Anterior cingulate cortex (tissue), 58 donors: ENCODE measurements around the gene BROX.
"Not testable (repeated sequence)": the region's sequence is repeated elsewhere in the genome, so short reads cannot be mapped to it uniquely, and the experiment has no call there.

Experiments
- DNase-seq, 58 donors: peaks; one replicate each; lab custom pipeline; 2025; lab: John Stamatoyannopoulos, UW

BROX gene, protein sequence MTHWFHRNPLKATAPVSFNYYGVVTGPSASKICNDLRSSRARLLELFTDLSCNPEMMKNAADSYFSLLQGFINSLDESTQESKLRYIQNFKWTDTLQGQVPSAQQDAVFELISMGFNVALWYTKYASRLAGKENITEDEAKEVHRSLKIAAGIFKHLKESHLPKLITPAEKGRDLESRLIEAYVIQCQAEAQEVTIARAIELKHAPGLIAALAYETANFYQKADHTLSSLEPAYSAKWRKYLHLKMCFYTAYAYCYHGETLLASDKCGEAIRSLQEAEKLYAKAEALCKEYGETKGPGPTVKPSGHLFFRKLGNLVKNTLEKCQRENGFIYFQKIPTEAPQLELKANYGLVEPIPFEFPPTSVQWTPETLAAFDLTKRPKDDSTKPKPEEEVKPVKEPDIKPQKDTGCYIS

DNA sequence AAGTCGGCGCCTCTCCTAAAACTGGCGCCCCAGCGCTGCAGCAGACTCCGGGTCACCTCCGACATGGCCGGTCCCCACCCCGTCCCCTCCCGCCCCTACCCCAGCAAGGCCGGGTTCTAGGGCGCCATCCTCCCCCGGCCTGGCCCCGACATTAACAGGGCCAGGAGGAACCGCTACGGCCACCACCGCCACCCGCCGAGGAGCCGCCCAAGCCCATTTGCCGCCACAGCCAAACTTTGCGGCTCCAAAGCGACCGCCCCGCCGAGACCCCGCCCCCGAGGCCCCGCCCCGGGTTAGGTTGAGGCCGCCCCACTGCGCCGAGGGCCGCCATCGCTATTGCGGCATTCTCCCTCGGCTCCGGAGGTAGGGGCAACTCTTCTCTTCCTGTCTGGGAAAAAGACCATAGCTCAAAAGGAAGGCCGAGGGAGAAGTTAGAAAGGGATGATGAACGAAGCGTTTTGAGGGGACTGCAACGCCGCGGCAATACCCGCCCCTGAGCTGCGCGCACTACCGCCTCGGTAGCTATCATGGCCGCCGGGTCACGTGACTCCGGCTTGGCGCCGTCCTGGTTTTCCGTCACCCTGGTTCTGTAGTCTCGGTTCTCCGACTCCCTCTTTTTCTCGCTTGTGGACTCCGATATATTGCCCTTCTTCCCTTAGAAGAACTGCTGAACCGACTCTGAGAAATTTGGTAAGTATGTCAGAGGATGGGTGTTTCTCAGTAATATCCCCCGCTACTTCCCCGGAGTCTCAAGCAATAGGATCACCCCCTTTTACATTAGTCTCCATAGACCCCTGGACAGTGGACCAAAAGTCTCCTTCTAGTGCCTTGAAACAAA is at the start of gene BROX, which contains the start of gene AIDA:
Gene BROX (plus strand): TSS at position 312 of the 838 bp plus-strand sequence. CDS start 3,136 bp downstream, outside the sequence.
Gene AIDA (minus strand): TSS at position 239 of the 838 bp plus-strand sequence. CDS start 174 bp downstream, at position 65.
- peak; percentile 38 to 98 (median 92) for DNase-seq

DNA sequence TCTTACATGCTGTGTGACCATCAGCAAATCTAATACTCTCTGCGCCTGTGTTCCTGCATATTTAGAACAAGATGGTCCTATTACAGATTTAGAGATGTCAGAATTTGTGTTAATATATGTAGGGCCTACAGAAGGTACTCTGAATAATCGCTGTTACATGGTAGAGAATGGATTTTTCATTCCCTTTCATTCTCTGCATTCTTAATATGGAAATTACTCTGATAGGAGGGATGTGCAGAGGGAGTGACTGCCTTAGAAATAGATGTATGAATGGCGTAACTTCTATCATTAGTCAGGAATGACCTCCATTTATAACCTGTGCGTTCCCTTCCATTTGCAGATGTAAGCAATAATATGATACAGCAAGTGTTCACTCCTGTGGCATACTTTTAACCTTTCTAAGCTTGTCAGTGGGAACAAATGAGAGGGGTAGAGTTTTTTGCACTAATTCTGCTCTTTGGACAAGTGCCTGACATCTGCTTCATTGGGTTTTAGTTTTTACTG is 48.9 kb upstream of the BROX start:
- DNase-seq, result no peak

DNA sequence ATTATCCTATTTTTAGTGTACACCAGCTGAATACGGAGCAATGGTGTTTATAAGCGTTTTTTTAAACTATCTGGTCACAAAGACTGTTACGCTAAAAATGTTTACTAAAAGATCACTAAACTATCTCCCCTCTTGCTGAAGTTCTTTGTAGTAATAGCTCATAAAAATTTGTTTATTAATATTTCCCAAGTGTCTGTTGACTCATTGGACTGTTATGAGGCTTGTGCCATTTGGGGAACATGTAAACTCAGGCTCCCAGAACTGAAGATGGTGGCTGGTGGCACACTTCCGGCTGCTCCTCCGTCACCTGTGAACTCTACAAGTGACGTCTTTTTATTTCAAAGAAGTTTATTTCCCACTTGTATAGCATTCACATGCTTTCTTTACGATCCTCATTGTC is 46.4 kb upstream of the BROX start:
- DNase-seq, result no peak

DNA sequence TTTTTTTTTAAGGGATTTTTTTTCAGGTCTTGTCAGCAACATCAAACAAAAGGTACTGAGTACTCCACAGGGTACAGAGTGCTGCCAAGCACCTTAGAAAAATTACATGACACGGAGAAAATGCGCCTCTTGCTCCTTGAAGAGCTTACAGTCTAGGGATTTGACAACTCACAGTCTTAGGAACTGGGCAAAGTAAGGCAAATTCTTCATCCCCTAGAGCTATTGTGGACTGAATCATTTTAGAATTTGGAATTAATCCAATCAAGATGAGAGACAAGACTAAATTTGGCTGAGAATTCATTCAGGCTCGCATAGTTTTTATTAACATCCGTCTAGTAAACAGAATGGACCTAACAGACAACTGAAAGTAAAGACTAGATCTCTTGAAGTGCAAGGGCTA is 44.2 kb upstream of the BROX start:
- DNase-seq, result not testable (repeated sequence)

DNA sequence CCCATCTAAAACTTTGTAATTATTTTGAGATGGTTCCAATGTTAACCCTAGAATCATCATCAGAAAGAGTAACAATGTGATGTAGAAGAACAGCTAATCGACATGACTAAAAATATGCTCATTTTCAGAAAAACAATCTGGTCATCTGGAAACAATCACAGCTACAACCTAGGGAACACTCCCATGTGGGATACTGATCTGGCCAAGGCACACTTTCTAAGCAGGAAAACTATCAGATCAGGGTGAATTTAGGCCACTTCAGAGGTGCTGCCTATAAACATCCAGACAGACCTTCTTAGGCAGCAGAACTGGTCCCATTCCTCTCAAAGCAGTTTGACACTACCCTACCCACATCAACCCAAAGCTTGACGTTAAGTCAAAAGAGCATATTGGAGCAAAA is 43.3 kb upstream of the BROX start:
- not testable (repeated sequence) for DNase-seq

DNA sequence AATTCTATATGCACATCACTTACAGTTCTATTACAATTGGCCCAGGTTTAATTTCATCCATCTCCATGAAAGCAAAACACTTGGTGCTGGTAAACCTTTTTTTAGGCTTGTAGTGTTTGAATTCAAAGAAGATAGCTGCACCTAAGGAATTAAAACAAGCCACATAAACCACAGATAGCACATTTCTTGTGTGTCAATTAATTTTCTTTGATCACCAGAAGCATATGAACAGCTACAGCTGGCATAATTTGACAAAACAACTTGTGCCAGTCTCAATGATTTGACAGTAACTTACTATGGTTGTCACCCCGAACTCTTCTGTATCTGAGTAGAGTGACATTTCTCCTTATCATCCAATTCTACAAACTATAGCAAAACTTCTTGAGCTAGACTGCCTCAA is 42.3 kb upstream of the BROX start:
- no peak for DNase-seq

DNA sequence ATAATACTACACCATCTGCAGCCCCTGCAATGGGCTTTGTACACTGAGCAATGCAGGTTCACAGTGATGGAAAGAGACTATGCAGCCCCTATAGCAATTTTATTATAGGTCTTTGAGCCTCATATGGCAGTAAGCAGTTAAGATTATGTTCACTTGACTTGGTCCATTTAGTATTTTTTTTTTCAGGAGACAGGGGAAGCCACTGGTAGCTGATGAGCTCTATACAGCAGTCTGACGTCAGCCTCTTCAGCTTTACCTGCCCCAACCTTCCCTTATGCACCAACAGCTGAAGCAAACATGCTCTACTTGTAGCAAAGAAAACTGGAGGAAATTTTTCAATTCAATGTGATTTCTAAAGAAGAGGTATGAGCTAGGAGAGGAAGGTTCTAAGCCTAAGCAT is 32.3 kb upstream of the BROX start:
- DNase-seq, result no peak

DNA sequence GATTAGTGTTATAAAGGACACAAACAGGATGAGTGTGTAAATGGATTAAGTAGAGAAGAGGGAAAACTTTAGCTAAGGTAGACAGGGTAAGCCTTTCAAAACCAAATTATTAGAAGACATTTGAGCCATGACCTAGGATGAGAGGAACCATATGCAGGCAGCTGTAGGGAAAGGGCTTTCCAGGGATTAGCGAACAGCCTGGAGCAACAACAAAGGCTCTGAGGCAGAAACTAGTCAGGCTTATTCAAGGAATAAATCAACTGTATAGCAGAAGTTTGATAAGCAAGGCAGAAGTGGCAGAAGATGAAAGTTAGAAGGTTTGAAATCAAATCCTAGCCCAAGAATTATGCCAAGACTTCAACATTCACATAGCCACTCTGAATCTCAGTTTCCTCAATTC is 21.3 kb upstream of the BROX start:
- DNase-seq, result no peak

DNA sequence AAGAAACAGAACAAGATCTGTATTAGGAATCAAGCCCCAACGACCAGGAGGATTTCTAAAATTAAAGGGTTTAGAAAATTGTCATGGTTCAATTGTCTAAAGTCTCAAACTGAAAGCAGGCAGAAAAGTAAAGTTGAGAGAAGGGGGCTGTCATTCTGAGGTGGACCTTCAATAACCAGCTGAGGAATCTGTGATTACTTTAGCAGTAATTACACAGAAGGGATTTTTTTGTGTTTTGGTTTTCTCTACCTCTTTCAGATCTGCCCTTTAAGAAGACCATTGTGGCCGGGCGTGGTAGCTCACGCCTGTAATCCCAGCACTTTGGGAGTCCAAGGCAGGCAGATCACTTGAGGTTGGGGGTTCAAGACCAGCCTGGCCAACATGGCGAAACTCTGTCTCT is 17.4 kb upstream of the BROX start:
- no peak for DNase-seq

DNA sequence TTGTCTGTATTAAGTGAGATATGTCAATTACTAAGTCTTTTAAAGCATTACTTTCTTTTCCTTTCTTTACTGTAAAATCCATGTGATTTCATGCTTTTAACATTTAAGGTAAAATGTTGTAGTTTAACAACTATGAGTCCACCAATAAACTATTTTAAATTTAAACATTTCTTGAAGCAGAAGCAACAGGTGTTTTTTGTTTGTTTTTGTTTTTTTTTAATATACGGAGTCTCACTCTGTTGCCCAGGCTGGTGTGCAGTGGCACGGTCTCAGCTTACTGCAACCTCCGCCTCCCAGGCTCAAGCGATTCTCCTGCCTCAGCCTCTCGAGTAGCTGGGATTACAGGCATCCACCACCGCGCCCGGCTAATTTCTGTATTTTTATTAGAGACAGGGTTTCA is 15.6 kb upstream of the BROX start:
- DNase-seq, result no peak

DNA sequence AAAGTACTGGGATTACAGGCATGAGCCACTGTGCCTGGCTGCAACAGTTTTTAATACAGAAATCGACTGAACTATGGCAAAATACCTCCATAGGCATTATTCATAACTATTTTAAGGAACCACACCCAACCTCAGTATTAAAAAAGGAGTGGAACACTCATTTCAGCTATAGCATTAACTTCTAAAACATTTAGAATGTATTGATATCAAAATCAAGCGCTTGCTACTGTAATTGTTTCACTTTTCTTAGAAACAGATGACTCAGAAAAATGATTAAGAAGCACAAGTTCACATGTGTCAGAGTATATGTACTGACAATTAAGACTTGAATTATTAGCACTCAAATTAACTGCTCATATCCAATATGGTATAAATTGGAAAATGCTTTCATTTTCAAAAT is 15.2 kb upstream of the BROX start:
- DNase-seq, result no peak

DNA sequence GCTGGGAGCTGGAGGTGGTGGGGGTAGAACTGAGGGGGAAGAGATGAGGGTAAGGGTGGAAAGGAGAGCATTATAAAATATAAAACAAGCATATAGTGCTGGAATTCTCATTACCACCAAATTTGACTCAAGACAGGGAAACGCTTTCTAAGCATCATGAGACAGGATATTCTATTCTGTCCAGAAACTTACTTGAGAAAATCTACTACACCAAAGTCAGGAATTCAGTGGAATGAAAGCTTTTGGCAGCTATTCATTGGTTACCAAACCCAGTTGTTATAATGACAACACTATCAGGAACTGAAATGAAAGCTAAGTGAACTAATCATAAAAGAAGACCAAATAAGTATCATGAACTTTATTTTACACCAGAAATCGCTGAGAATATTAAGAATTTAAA is 14.5 kb upstream of the BROX start:
- no peak for DNase-seq

DNA sequence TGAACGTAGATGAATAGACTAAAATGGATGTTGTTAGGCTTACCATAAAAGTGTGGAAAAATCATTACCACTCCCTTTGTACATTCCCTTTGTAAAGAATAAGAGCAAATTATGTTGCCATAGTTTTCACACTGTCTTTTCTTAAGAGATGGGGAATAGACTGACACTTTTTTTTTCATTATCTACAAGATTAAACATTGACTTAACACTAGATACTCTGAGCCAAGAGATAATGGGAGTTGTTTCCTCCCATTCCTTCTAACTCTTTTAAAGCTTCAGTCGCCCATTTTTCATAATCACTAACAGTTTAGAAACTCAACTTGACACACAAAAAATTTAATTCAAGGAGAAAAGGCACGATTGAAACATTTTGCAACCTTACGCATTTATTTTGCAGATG is 10.2 kb upstream of the BROX start:
- DNase-seq, result no peak

DNA sequence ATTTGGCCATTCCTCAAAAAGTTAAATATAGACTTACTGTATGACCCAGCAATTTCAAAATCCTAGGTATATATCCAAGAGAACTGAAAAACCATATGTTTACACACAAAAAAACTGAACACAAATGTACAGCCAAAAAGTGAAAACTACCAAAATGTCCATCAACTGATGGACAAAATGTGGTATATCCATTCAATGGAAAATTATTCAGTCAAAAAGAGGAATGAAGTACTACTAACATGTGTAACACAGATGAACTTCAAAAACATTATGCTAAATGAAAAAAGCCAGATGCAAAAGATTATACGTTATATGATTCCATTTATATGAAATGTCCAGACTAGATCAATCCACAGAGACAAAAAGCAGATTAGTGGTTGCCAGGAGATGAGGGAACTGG is 8.1 kb upstream of the BROX start:
- DNase-seq, result no peak

DNA sequence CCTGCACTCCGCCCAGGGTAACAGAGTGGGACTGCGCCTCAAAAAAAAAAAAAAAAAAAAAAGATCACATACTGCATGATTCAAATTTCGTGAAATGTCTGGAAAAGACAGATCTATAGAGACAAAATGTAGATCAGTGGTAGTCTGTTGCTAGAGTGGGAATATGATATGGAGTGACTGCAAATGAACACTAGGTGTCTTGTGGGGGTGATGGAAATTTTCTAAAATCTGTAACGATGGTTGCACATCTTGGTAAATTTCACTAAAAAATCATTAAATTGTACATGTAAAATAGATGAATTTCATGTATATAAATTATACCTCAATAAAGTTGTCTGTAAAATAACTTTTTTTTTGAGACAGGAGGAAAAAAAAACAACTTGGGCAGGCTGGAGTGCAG is 5.5 kb upstream of the BROX start:
- no peak for DNase-seq

DNA sequence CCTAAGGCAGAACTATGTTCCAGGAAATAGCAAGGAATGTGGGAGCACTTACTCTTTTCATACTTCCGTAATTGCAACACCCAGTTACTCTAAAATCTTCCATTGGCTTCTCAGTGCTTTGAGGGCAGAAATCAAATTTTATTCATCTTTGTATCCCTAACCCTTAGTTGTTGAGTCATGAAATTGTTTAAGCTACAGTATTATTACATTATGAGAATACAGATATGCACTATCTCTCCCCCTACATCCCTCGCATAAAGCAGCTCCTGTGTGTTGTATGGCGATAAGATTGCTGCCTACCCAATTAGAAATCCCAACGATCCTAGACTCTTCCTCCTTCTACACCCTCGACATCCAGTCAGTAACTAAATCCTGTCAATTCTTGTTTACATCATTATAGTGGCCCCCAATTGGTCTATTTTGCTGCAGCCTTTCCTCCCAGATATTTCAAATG is 2.6 kb upstream of the BROX start:
- no peak for DNase-seq

DNA sequence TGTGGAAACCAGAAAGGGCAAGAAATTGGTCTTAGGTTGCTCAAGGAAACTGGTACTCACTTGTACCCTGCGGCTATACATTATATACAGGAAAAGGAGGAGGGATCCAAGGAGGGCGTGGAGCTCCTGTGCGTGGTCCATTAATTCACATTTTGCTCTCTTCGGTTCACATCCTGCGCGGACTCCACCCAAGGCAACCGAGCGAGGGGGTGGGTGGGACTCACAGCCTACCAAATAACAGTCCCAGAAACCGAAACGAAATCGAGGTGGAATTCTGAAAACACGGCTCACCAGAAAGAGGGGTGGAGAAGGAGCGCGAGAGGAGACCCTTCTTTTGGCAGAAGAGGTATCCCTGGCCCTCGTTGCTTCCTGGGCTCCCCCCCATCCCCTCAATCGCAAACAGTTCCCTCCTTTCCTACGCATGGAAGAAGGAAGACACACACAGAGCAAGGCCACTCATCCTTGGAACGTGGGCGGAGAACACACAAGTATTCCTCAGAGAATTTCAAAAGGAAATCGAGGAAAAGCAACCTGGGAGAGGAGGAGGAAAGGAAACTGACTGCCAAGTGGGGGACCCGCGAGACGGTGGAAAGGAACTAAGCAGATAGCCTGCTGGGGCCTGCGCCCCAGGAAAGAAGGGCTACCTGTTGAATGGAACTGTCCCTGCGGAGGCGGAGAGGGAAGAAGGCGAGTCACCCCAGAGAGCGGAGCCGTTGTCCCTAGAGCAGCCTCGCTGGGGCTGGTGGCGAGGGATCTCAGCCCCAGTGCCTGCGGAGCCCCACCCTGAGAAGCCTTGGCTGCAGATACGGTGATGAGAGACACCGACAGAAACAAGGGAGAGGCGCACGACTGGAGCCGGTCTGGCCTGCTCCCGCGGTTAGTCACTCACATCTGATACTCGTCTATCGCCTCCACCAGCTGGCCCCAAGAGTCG is 778 bp upstream of the BROX start:
- DNase-seq, result peak in 51 of 58 donors; percentile 11 to 69 (median 39)

DNA sequence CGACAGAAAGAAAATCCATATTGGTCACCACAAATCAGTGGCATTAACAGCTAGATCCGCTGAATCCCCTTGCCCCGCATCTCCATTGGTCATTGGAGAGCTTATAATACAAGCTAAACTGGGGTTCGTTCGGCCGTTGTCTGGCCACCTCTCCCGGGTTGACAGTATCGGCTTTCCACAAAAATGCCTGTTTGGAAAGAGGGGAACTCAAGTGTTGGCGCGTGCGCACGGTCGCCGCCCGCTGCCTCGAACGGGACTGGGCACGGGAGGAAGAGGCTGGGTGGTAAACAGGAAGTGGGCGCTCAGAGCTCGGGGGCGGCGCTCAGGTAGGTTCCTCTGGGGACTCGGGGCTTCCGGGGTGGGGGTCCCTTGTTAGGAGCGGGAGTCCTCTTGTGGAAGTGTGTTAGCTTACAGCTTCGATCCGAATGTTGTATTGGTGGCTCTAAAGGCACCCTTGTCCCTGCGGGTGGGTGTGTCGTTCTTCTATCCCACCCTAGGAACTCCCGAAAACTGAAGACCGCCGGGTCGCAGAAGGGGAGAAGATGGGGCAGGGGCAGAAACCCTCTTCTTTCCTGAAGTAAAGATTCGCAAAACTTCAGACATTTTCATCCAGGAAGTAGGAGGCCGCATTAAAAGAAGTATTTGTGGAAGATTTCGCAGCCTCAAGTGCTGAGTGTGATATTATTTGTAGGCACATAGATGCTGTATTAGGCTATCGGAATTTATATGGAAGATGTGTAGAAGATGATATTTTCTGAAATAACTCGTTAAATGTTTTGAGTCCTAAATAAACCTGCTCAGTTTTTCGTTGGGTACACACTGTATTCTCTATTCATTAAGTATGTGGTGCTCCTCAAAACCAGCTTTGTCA is 962 bp downstream of the BROX start:
- peak; percentile 52 to 96 (median 89) for DNase-seq

DNA sequence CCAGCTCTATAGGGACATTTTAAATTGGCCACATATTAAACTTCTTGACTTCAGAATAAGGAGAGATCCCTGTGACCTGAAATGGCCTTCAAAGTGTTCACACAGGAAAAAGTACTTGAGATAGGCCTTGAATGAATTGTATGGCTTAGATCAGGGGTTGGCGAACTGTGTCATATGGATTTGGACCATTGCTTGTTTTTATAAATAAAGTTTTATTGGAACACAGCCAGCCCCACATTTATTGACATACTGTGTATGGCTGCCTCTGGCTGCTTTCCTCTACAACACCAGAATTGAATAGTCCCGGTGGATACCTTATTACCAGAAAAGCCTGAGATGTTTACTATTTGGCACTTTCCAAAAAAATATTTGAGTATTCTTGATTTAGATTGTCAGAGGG is 4.0 kb downstream of the BROX start:
- no peak for DNase-seq
